Thoracic aorta (tissue), 2 donors: ENCODE measurements around the gene ATP10A. TPM values are rescaled to one million over a fixed set of nuclear protein-coding genes. Genes with fewer than 3 reads are reported as not detected.

ENCODE experiments used
- ATAC-seq: fragments of 150-250 bp; one replicate; pipeline ENCODE4 v1.8.0; 2017; ENCODE audit warnings: low read depth; ENCODE audit not compliant: insufficient number of reproducible peaks, low FRiP score
- DNase-seq: peaks from one replicate; pipeline ENCODE4 v3.0.0-alpha.2; 2020; ENCODE audit warnings: low spot score
- H3K27ac ChIP-seq, 2 donors: fragments of 200-600 bp; sonication (generic); 1 replicate in 1 of 2; 2 replicates in 1 of 2; pipeline ENCODE4 v1.5.1; 2016; ENCODE audit warnings: mild to moderate bottlenecking in 2 of 2, moderate library complexity in 2 of 2
- H3K27me3 ChIP-seq: fragments of 200-600 bp; sonication (generic); replicated peaks from 2 replicates; pipeline ENCODE4 v1.6.0; 2016; ENCODE audit warnings: mild to moderate bottlenecking; ENCODE audit not compliant: insufficient read depth
- H3K36me3 ChIP-seq: fragments of 200-600 bp; sonication (generic); one replicate; pipeline ENCODE4 v1.5.1; 2016
- H3K4me1 ChIP-seq, 2 donors: fragments of 200-600 bp; sonication (generic); 1 replicate in 1 of 2; 2 replicates in 1 of 2; pipeline versions ENCODE4 v1.5.1 to v1.6.0; 2016; ENCODE audit warnings: low read depth in 2 of 2, mild to moderate bottlenecking in 1 of 2; ENCODE audit not compliant: control insufficient read depth in 1 of 2
- H3K4me3 ChIP-seq: fragments of 200-600 bp; sonication (generic); 2 replicates; pipeline ENCODE4 v1.5.1; 2016; ENCODE audit warnings: mild to moderate bottlenecking
- H3K9me3 ChIP-seq: fragments of 200-600 bp; sonication (generic); 2 replicates; pipeline ENCODE4 v1.5.1; 2016
- CTCF ChIP-seq: fragments of 200-600 bp; sonication (generic); IDR thresholded peaks from one replicate; pipeline ENCODE4 v1.5.1; 2019; ENCODE audit warnings: antibody characterized with exemption
- total RNA-seq, 2 donors: library from RNA; depleted of rRNA; stranded (reverse); fragments of >200 nt; gene quantifications; one replicate each; pipeline versions ENCODE4 v1.1.0 to v1.2.3, GENCODE V29; 2016

Gene ATP10A
- total RNA-seq, 2 donors from 2014 or later = 59.4 to 89.8 TPM

GRCh38 chr15:25727116-25727515 lies 136.0 kb downstream of the ATP10A start:
- peaks cover 31% of the 10 kb centered on the region for H3K36me3 ChIP-seq
- no peaks in the 10 kb centered on the region for H3K27me3 ChIP-seq
- ATAC-seq = no peak
- no peak overlapping the region for H3K4me3 ChIP-seq
- no peak for TF ChIP-seq CTCF
- peaks cover 17 to 35% of the 10 kb centered on the region in 2 donors for H3K4me1 ChIP-seq
- no peaks in the 10 kb centered on the region for H3K9me3 ChIP-seq
- no peak overlapping the region for H3K27ac ChIP-seq
- no peak for DNase-seq

DNA sequence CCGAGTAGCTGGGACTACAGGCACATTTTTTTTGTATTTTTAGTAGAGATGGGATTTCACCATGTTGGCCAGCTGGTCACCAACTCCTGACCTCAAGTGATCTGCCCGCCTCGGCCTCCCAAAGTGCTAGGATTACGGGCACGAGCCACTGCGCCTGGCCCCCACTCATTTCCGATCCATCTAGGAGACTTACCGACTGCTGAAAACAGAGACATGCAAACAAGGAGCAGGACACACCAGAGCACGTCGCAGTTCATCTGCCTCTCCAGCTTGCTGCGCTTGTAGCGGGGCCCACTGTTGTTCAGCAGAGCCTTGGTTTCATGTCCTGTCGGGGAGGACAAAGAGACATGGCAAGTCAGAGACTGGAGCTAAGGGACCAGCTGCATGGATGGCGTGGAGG lies 137.4 kb downstream of the ATP10A start:
- ATAC-seq (no peak), DNase-seq (no peak)
- no peak overlapping the region for H3K4me3 ChIP-seq
- no peaks in the 10 kb centered on the region for H3K9me3 ChIP-seq
- no peaks in the 10 kb centered on the region for H3K27me3 ChIP-seq
- H3K4me1 ChIP-seq = peaks cover 19 to 35% of the 10 kb centered on the region in 2 donors
- H3K27ac ChIP-seq = no peak overlapping the region
- no peak for TF ChIP-seq CTCF
- H3K36me3 ChIP-seq = peaks cover 31% of the 10 kb centered on the region

- no peak overlapping the region for H3K4me3 ChIP-seq
- H3K9me3 ChIP-seq = no peaks in the 10 kb centered on the region
- DNase-seq = no peak
- H3K27me3 ChIP-seq = no peaks in the 10 kb centered on the region
- H3K27ac ChIP-seq = no peak overlapping the region
- TF ChIP-seq CTCF = no peak
- H3K4me1 ChIP-seq = peaks cover 20 to 42% of the 10 kb centered on the region in 2 donors
- no peak for ATAC-seq
- H3K36me3 ChIP-seq = peaks cover 31% of the 10 kb centered on the region
Measured at GRCh38 chr15:25724899-25725298, 138.2 kb downstream of the ATP10A start.

DNA sequence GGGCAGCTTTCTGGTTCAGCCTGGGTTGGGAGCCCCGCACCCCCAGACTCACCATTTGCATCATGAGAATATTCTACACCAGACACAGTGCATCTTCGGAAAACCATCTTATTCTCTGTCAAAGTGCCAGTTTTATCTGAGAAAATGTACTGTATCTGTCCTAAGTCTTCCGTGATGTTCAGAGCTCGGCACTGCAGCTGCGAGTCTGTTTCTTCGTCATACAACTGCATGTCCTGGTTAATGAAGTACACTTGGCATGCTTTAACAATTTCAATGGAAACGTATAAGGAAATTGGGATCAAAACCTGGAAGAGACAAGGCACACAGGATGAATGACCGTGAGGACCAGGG lies 141.5 kb downstream of the ATP10A start:
- ATAC-seq (no peak), DNase-seq (no peak)
- peak overlapping the region; percentile 35 to 61 for H3K27ac ChIP-seq
- no peak overlapping the region for H3K4me3 ChIP-seq
- no peak for TF ChIP-seq CTCF
- peaks cover 32 to 75% of the 10 kb centered on the region in 2 donors for H3K4me1 ChIP-seq
- H3K36me3 ChIP-seq = peaks cover 27% of the 10 kb centered on the region
- H3K9me3 ChIP-seq = no peaks in the 10 kb centered on the region
- no peaks in the 10 kb centered on the region for H3K27me3 ChIP-seq

- no peaks in the 10 kb centered on the region for H3K27me3 ChIP-seq
- peaks cover 34 to 82% of the 10 kb centered on the region in 2 donors for H3K4me1 ChIP-seq
- TF ChIP-seq CTCF = no peak
- no peaks in the 10 kb centered on the region for H3K9me3 ChIP-seq
- ATAC-seq (no peak), DNase-seq (no peak)
- no peak overlapping the region for H3K4me3 ChIP-seq
- H3K36me3 ChIP-seq = peaks cover 11% of the 10 kb centered on the region
- H3K27ac ChIP-seq = peak overlapping the region; percentile 81 to 87
Measured at GRCh38 chr15:25719101-25719985, 143.8 kb downstream of the ATP10A start.
